Measurements from ENCODE around the gene SKA3. TPM values are rescaled to one million over a fixed set of nuclear protein-coding genes. Genes with fewer than 3 reads are reported as not detected.
A peak's percentile ranks its signal among the peaks of the same experiment; 100 is the strongest.
"Not testable (repeated sequence)": the region's sequence is repeated elsewhere in the genome, so short reads cannot be mapped to it uniquely, and the experiment has no call there.

The SKA3 gene
- total RNA-seq, 2 donors from 2014 or later, result under 0.01 TPM; not detected in 1

DNA sequence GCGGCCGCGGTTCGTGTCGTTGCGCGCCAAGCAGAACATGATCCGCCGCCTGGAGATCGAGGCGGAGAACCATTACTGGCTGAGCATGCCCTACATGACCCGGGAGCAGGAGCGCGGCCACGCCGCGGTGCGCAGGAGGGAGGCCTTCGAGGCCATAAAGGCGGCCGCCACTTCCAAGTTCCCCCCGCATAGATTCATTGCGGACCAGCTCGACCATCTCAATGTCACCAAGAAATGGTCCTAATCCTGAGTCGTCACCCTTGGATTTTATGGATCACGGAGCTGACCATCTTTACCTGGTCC lies 581 bp upstream of the SKA3 start:
- Histone ChIP-seq H3K36me3 (replicated peaks in 1 of 2; ENCODE audit: insufficient read depth in 1 of 2, low read depth in 2 of 2) (no peaks in the 10 kb centered on the region), H3K4me1 (peaks cover 14% of the 10 kb centered on the region), H3K9me3 (no peaks in the 10 kb centered on the region), H3K27ac (peak overlapping the region; percentile 87 to 96 (median 95)), H3K27me3 (no peaks in the 10 kb centered on the region), H3K4me3 (peak overlapping the region; percentile 68 to 74)
- TF ChIP-seq POLR2A (IDR thresholded peaks at IDR 0.05), result no peak
- TF ChIP-seq CTCF (IDR thresholded peaks at IDR 0.05), result no peak
- DNase-seq (no peak), ATAC-seq (no peak)
- WGBS, 2 donors, result 0 to 1% methylated on average over 3 to 18 of the region's 26 CpGs
- intact Hi-C loops (cut with DNase I), result no loop called here

GRCh38 chr13:21175656-21176214 lies 617 bp downstream of the SKA3 start:
- H3K4me1 ChIP-seq, result peaks cover 14% of the 10 kb centered on the region
- H3K27me3 ChIP-seq, result no peaks in the 10 kb centered on the region
- H3K9me3 ChIP-seq, result no peaks in the 10 kb centered on the region
- no peaks in the 10 kb centered on the region for H3K36me3 ChIP-seq (replicated peaks in 1 of 2; ENCODE audit: insufficient read depth in 1 of 2, low read depth in 2 of 2)
- H3K4me3 ChIP-seq, result peak overlapping the region; percentile 68 to 74
- peak overlapping the region in 3 of 4 donors; percentile 87 to 96 (median 95) for H3K27ac ChIP-seq
- TF ChIP-seq CTCF (IDR thresholded peaks at IDR 0.05) (no peak), POLR2A (IDR thresholded peaks at IDR 0.05) (no peak)
- no peak for DNase-seq
- no peak for ATAC-seq
- 1% methylated on average over 12 to 13 of the region's 13 CpGs for WGBS, 2 donors
- intact Hi-C loops (cut with DNase I), result no loop called here

DNA sequence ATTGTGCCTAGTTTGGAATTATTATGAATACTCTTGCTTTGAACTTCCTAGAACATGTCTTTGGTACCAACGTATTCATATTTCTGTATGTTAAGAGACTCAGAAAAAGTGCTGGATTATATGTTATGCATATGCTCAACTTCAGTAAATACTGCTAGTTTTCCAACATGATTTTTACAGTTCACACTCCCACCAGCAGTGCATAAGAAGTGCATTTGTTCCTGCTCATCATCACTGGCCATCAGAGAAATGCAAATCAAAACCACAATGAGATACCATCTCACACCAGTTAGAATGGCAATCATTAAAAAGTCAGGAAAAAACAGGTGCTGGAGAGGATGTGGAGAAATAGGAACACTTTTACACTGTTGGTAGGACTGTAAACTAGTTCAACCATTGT lies 2.6 kb downstream of the SKA3 start:
- ATAC-seq; H3K27ac ChIP-seq; DNase-seq; intact Hi-C loops (cut with DNase I); H3K9me3 ChIP-seq; H3K27me3 ChIP-seq; H3K36me3 ChIP-seq (replicated peaks in 1 of 2; ENCODE audit: insufficient read depth in 1 of 2, low read depth in 2 of 2); H3K4me3 ChIP-seq: not testable (repeated sequence)
- WGBS, 2 donors, result 0% methylated on average over 1 of the region's 1 CpG
- peaks cover 14% of the 10 kb centered on the region for H3K4me1 ChIP-seq

- H3K4me1 ChIP-seq, result no peaks in the 10 kb centered on the region
- no peak overlapping the region for H3K4me3 ChIP-seq
- no peak overlapping the region for H3K27ac ChIP-seq
- DNase-seq (no peak), ATAC-seq (no peak)
- WGBS, 2 donors, result 90 to 95% methylated on average over 9 of the region's 9 CpGs
- intact Hi-C loops (cut with DNase I), result no loop called here
- H3K9me3 ChIP-seq, result no peaks in the 10 kb centered on the region
- no peak for TF ChIP-seq POLR2A (IDR thresholded peaks at IDR 0.05)
- TF ChIP-seq CTCF (IDR thresholded peaks at IDR 0.05), result no peak
- no peaks in the 10 kb centered on the region for H3K36me3 ChIP-seq (replicated peaks in 1 of 2; ENCODE audit: insufficient read depth in 1 of 2, low read depth in 2 of 2)
- H3K27me3 ChIP-seq, result no peaks in the 10 kb centered on the region
Observed at GRCh38 chr13:21171420-21171819, 4.9 kb downstream of the SKA3 start.

DNA sequence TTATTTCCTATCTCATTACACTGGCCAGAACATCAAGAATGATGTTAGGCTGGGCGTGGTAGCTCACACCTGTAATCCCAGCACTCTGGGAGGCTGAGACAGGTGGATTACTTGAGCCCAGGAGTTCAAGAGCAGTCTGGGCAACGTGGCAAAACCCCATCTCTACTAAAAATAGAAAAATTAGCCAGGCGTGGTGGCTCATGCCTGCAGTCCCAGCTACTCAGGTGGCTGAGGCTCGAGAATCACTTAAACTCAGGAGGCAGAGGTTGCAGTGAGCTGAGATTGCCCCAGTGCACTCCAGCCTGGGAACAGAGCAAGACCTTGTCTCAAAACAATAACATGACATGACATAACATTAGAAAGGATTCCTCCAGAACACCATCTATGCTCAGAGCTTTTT lies 10.7 kb downstream of the SKA3 start:
- H3K27ac ChIP-seq; ATAC-seq; DNase-seq; H3K36me3 ChIP-seq (replicated peaks in 1 of 2; ENCODE audit: insufficient read depth in 1 of 2, low read depth in 2 of 2); intact Hi-C loops (cut with DNase I); H3K4me1 ChIP-seq; H3K27me3 ChIP-seq; H3K9me3 ChIP-seq; H3K4me3 ChIP-seq: not testable (repeated sequence)
- 73 to 86% methylated on average over 4 of the region's 4 CpGs for WGBS, 2 donors

DNA sequence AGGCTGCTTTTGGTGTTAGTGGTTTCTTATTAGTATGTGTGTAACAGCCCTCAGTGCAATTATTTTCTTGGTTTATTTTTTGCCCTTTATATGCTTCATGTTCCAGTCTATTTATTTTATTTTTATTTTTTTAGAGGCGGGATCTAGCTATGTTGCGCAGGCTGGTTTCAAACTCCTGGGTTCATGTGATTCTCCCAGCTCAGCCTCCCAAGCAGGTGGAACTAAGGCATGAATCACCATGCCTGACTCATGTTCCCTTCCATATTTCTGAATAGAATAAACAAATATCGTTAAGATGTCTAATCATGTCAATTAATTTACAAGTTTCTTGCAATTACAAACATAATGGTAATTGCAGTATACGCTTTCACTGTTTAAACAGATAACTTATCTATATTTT lies 11.7 kb downstream of the SKA3 start:
- H3K27ac ChIP-seq, result no peak overlapping the region
- intact Hi-C loops (cut with DNase I), result no loop called here
- no peak for ATAC-seq
- DNase-seq, result no peak
- H3K36me3 ChIP-seq (replicated peaks in 1 of 2; ENCODE audit: insufficient read depth in 1 of 2, low read depth in 2 of 2), result no peaks in the 10 kb centered on the region
- H3K4me3 ChIP-seq, result no peak overlapping the region
- H3K9me3 ChIP-seq, result no peaks in the 10 kb centered on the region
- H3K4me1 ChIP-seq, result no peaks in the 10 kb centered on the region
- TF ChIP-seq CTCF (IDR thresholded peaks at IDR 0.05), result no peak
- no peak for TF ChIP-seq POLR2A (IDR thresholded peaks at IDR 0.05)
- H3K27me3 ChIP-seq, result no peaks in the 10 kb centered on the region
- WGBS, 2 donors, result 70 to 76% methylated on average over 4 of the region's 4 CpGs
